RPMI8226 (cell line): ENCODE data around the gene CATSPER3.
"Not testable (repeated sequence)": the region's sequence is repeated elsewhere in the genome, so short reads cannot be mapped to it uniquely, and the experiment has no call there.

Experiments used
- DNase-seq: peaks from one replicate; pipeline ENCODE4 v3.0.0-alpha.2; 2015

The CATSPER3 gene

DNA sequence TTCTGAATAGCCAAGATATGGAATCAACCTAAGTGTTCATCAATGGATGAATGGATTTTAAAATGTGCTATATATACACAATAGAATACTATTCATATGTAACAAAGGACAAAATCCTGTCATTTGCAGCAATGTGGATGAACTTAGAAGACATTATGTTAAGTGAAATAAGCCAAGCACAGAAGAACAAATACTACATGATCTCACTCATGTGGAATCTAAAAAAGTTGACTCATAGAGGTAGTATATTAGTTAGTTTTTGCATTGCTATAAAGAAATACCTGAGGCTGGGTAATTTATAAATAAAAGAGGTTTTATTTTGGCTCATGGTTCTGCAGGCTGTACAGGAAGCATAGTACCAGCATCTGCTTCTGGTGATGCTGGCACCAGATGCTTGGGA, 8.1 kb downstream of the CATSPER3 start:
- DNase-seq = no peak

DNA sequence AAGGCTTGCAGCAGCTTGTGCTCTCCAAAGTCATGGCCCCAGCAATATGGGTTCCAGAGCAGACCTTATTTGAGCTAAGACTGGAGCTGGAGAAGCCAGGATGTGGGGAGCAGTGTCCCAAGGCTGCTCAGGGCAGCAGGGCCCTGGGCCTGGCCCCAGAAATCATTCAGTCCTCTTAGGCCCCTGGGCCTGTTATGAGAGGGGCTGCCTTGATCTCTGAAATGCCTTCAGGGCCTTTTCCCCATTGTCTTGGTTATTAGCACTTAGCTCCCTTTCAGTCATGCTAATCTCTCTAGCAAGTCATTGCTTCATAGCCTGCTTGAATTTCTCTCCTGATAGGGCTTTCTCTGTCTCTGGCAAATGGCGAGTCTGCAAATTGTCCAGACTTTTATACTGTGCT, 9.1 kb downstream of the CATSPER3 start:
- DNase-seq = no peak

DNA sequence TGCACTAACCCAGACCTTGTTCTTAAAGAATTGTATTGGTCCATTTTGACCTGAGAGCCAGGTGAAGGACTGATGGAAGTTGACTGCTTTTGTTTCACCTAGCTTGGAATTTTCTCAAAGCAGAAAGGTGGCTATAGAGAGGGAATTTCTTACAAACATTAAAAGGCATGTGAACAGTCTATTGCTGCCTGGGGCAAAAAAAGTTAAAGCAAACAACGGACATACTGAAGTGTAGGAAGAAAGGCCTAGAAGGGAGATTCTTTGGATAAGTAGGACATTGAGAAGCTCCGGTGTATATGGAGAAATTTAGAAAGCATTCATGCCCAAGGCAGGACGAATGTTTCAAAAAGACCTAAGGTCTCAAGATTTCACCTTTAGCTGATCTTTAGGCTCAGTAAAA, 11.7 kb downstream of the CATSPER3 start:
- no peak for DNase-seq

DNA sequence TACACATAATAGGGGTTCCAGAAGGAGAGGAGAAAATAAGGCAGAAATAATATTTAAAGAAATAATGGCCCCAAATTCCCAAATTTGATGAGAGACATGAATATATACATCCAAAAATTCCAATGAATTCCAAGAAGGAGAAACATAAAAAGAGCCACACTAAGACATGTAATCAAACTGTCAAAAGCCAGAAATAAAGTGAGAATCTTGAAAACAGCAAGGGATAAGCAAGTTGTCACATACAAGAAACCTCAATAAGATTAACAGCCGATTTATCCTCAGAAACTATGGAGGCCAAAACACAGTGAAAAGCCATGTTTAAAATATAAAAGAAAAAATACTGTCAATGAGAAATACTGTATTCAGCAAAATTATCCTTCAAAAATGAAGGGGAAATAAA, 14.5 kb downstream of the CATSPER3 start:
- no peak for DNase-seq

DNA sequence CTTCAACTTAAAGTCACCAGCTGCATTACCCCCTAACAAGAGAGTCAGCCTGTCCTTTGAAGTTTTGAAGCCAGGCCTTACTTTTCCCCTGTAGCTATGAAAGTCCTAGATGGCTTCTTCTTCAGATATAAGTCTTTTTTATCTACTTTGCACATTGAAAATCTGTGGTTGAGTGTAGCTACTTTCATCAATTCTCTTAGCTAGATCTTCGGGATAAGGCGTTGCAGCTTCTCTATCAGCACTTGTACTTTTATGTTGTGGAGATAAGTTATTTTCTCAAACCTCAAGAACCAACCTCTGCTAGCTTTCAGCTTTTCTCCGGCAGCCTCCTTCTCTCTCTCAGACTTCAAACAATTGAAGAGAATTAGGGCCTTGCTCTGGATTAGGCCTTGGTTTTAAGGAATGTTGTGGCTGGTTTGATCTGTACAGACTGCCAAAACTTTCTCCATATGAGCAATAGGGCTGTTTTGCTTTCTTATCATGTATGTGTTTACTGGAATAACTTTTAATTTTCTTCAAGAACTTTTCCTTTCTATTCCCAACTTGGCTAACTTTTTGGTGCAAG, 21.6 kb downstream of the CATSPER3 start:
- DNase-seq = no peak

DNA sequence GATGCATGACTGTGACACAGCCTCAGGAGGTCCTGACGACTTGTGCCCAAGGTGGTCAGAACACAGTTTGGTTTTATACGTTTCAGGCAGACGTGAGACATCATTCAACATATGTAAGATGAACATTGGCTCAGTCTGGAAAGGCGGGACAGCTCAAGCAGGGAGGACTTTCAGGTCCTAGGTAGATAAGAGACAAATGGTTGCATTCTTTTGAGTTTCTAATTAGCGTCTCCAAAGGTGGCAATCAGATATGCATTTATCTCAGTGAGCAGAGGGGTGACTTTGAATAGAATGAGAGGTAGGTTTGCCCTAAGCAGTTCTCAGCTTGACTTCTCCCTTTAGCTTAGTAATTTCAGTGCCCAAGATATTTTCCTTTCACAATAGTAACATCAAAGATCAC, 22.5 kb downstream of the CATSPER3 start:
- DNase-seq = not testable (repeated sequence)

DNA sequence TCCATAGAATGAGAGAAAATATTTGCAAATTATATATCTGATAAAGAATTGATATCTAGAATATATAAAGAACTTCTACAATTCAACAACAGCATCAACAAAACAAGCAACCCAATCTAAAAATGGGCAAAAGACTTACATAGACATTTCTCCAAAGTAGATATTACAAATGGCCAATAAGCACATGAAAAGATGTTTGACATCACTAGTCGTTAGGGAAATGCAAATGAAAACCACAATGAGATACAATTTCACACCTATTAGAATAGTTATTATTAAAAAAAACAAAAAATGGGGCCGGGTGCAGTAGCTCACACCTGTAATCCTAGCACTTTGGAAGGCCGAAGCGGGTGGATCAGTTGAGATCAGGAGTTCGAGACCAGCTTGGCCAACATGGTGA, 24.4 kb downstream of the CATSPER3 start:
- no peak for DNase-seq

DNA sequence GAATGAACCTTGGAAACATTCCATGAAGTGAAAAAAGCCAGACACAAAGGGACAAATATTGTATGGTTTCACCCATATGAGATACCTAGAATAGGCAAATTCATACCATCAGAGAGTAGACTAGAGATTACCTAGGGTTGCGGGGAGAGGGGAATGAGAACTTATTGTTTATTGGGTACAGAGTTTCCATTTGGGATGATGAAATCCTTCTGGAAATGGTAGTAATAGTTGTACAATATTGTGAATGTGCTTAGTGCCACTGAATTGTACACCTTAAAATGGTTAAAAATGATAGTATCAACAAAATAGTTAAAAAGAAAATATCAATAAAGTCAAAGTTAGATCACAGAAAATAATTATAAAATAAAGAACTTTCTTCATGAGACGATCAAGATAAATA, 25.5 kb downstream of the CATSPER3 start:
- DNase-seq = no peak

DNA sequence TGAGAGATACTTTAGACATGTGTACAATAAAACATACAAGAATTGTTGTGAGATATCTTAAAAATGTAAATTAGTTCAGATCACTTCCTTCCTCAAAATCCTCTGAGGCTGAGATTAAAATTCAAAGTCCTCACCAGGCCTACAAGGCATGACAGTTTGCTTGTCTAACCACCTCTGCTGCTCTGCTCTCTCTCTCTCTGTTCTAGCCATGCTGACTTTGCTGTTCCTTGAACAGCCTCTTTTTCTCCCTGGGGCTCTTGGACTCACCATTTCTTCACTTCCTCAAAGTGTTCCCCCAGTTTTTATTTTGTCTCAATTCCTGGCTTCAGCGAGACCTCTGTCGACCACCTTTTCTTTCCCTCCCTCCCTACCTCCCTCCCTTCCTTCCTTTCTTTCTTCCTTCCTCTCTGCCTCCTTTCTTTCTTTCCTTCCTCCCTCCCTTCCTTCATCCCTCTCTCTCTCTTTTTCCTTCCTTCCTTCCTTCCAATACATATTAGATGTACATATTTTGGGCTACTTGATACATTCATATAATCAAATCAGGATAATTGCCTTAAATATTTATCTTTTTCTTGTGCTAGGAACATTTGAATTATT, 27.0 kb downstream of the CATSPER3 start:
- peak; percentile 64 for DNase-seq

DNA sequence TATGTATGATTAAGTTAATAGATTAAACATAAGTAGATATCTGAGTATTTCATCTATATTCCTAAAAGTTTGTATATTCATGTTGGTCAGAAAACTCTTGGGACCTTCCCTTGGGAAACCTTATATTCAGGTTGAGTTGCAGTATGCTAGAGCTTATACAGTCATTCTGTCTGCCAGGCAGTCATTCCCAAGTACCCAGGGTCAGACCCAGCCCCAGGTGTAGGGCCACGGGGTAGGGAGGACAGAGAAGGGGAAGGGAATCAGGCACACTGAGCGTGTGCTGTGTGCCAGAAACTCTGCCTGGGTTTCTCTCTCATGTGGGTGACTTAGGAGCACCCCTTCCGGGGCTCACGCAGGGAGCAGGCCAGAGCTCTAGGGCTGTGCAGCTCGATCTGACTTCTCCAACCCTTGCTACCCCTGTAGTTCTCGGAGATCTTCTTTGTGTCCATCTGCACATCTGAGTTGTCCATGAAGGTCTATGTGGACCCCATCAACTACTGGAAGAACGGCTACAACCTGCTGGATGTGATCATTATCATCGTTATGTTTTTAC, 28.2 kb downstream of the CATSPER3 start:
- no peak for DNase-seq

DNA sequence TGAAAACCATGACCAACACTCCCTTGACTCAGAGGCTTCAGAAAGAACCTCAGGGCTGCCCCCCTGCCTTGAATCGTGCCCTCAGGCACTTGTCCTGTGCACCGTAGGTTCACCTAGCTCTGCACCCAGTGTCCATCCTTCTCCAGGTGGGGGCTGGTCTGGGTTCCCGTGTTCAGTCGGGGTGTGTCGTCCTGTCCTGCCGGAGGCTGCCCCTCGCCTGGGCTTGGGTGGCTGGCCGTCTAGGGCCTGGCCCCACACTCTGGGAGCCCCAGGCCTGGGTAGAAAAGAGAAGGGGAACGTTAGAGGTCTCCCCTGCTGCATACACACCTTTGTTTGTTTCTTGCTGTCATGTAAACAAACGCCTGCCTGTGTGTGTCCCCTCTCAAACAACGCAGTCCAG, 29.3 kb downstream of the CATSPER3 start:
- DNase-seq = no peak

DNA sequence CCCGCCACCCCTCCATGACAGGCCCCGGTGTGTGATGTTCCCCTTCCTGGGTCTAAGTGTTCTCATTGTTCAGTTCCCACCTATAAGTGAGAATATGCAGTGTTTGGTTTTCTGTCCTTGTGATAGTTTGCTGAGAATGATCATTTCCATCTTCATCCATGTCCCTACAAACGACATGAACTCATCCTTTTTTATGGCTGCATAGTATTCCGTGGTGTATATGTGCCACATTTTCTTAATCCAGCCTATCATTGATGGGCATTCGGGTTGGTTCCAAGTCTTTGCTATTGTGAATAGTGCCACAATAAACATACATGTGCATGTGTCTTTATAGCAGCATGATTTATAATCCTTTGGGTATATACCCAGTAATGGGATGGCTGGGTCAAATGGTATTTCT, 30.4 kb downstream of the CATSPER3 start:
- DNase-seq = not testable (repeated sequence)

DNA sequence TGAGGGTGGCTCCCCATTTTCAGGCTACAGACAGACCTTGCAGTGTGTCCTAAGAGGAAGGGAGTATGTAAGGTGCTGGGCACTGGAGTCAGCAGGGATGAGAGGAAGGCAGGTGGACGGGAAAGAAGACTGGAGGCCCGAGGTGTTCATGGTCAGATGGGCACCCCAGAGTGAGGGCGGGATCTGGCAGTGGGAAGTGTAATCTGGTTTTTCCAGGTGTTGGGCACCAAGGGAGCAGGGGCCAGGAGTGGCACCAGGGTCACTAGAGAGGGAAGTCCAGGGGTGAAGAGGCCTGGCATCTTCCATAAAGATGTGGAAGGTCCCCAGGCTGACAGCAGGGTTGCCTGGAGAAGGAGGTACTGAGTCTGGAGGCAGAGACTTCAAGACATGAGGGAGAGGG, 36.7 kb downstream of the CATSPER3 start:
- no peak for DNase-seq

DNA sequence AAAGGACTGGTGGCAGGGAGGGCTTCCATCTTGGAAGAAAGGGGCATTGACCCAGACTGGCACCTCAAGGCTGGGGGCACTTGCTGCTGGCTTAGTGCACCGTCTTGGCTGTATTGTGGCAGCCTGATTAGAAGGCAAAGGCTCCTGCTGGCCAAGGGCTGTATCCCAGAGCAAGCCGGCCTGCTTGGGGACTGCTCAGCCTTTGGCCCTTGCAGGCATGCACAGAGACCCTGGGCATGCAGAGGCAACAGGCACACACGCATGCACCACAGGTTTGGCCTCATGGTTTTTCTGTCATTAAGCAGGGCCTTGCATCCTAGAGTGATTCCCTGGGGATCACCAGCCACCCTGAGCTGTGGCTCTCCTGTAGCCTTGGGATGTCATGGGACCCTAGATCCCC, 37.4 kb downstream of the CATSPER3 start:
- no peak for DNase-seq

DNA sequence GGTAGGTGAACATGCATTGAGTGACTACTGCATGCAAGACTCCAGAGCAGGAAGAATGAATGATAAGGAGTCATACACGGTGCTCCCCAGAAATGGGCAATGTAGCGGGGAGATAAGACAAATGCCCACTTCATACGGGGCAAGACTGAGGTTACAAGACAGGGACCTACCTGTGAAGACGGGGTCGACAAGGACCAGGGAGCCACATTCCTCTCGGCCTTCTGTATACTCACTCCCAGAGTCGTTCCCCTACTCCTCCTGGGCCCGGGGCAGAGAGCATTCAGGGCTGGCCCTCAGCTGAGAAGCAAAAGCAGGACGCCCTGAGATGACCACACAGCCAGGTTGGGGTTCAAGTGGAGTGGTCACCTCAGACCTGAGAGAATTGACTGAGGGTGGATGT, 39.6 kb downstream of the CATSPER3 start:
- DNase-seq = no peak

DNA sequence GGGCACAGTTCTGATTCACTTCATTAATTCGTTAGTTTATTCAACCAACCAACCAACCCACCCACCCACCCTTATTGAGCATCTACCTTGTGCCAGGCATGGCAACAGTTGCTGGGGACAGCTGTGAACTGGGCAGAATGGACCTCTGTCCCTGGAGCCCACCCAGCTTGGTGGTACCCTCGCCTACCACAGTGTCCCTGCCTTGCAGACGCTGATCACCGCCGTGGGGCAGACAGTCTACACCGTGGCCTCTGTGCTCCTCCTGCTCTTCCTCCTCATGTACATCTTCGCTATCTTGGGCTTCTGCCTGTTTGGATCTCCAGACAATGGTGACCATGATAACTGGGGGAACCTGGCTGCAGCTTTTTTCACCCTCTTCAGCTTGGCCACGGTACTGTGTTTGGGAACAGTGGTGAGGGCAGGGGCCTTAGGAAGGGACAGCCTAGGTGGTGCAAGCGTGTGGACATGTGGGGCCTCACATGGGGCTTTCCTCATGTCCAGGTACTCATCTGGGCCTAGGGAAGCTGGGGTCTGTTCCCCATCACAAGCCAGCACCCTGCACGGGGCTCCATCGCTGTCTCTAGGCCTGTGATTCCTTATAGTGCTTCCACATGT, 40.1 kb downstream of the CATSPER3 start:
- DNase-seq = no peak

DNA sequence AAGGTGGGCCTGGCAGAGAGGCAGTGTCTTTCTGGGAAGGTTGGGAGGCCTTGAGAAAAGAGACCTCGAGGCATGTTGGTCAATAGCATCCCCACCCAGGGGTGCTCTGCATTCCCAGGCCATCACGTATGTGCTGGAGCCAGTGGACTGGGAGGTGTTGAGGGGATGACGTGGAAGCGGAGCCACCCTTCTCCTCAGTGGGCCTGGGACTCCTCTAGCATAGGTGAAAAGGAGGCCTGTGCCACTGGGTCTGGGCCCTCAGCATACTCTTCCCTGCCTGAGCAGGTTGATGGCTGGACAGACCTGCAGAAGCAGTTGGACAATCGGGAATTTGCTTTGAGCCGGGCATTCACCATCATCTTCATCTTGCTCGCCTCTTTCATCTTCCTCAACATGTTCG, 40.8 kb downstream of the CATSPER3 start:
- no peak for DNase-seq

DNA sequence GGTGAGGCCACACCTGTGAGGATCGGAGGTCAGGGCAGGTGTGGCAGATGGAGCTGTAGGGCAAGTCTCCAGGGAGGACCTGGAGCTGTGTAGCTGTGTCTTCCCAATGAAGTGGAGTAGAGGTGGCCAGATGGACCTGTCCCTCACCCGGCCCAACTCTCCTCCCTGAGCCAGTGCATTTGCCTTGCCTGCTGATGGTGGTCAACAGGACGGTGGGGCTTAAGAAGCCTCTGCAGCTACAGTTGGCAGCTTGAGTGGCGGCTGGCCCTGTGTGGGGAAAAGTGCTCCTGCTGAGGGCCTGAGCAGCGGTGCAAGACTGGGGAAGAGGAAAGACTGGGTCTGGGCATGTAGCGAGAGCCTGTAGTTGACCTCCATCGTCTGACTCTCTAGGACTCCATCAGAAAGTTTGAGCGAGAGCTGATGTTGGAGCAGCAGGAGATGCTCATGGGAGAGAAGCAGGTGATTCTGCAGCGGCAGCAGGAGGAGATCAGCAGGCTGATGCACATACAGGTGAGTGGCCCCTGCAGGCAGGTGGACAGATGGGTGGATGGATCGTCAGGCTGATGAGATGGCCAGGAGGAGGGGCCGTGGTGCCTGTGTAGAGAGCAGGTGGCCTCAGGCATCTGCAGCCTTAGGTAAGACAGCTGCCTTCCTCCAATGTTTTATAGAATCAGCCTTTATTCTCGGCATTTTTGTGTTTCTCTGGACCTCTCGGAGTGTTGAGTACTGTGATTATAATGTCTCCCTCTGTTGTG, 41.5 kb downstream of the CATSPER3 start:
- DNase-seq = peak; percentile 19

DNA sequence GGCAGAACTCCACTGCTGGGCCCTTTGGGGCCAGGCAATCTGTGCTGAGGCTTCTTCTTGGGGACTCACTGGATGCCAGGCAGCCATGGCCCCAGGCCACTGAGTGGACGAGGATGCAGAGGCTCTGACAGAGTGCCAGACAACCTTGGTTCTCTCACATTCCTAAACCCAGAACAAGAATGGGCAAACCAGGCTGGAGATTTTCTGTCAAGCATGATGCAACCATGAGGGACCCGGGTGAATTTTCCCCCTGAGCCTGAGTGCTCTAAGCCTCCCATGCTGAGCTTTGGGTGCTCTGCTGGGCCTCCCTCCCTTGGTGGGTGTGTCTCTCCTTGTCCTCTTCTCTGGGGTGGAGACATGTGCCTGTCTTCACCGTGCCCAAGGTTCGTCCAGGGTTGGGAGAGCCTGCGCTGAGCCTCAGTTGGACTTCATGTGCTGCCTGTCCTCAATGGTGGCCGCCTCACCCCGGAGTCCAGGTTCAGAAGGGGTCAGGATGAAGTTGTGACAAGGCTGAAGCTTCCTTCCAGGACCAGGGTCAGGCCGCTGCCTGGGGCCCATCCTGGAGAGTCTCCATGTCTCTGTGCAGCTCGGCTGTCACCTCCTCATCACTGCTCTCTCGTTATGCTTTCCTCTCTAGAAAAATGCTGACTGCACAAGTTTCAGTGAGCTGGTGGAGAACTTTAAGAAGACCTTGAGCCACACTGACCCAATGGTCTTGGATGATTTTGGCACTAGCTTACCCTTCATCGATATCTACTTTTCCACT, 42.2 kb downstream of the CATSPER3 start:
- peak; percentile 26 for DNase-seq

DNA sequence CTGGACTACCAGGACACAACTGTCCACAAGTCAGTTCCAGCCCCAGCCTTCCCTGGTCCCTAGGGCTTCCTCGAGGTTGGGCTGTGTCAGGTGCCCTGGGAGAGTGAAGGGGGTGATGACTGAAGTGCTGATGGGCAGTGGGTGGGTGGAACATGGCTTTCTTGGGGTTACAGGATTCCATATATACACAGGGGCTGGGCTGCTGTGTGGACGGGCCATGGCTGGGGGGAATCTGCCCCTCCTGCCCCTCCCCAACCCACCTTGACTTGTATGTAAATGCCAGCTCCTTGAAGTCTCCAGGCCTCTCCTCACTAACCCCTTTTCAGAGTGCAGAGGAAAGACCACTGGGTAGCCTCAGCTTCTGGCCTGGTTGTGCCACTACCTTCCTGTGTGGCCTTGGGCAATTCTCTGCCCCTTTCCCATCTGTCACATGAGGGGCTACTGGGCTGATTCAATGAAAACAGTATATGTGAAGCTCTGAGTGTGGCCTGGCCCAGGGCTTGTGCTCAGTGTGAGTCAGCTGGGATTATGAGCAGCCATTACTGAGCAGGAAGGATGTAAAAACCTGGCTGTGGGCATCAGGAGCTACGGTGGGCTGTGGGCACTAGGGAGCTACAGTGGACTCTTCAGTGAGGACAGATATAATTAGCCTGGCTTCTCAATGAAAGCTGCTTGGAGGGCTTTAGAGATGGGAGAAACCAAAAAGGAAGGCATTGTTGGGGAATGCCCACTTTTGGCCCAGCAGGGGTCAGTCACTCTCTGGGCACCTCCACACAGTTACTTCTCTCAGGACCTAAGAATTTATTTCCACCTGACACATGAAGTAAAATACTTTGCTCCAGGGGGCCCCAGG, 43.0 kb downstream of the CATSPER3 start:
- no peak for DNase-seq

DNA sequence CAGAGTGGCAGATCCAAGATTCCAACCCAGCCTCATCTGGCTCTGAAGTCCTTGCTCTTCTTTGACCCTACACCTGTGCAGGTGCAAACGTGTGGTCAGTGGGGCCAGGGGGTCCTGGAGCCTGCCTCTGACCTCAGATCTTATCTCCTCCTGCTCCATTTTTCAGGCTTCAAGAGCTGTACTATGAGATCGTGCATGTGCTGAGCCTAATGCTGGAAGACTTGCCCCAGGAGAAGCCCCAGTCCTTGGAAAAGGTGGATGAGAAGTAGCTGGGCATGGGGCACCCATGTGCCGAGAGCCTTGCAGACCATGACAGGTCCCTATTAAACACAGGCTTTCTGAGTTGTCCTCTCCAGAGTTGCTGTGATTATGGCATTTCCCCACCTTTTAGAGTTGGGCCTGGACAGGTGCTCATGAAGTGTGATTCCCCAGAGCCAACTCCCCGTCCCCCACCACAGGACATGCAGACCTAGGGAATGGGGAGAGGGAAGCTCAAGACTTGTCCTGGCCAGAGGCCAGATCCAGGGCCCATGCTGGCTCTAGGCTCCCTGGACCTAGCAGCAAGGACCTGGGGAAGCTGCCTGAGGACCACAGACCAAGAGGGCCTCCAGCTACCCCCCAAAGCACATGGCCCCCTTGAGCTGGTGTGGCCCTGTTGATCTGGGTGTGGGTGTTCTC, 43.8 kb downstream of the CATSPER3 start:
- DNase-seq = no peak
